Osteoblast (primary cell): ENCODE results near the gene COQ5. TPM values are rescaled to one million over a fixed set of nuclear protein-coding genes. Genes with fewer than 3 reads are reported as not detected.
A peak's percentile ranks its signal among the peaks of the same experiment; 100 is the strongest.

Experiments
- DNase-seq: peaks from one replicate; pipeline ENCODE4 v3.0.0; 2011; ENCODE audit warnings: low spot score, mixed read lengths; ENCODE audit not compliant: insufficient read length; ENCODE audit errors: missing footprints
- H2AFZ ChIP-seq: 2 replicates; pipeline ENCODE4 v1.6.0; 2011; ENCODE audit warnings: mild to moderate bottlenecking, low read length
- H3K27ac ChIP-seq: 2 replicates; pipeline ENCODE4 v1.5.1; 2011; ENCODE audit warnings: mild to moderate bottlenecking, low read depth, low read length, moderate library complexity
- H3K27me3 ChIP-seq: 2 replicates; pipeline ENCODE4 v1.6.0; 2012; ENCODE audit warnings: mild to moderate bottlenecking, control low read depth, inconsistent platforms, low read length, moderate library complexity; ENCODE audit not compliant: insufficient read depth
- H3K36me3 ChIP-seq: 2 replicates; pipeline ENCODE4 v1.5.1; 2011; ENCODE audit warnings: mild to moderate bottlenecking, low read length, control low read depth, moderate library complexity; ENCODE audit not compliant: insufficient read depth
- H3K4me1 ChIP-seq: 2 replicates; pipeline ENCODE4 v1.5.1; 2011; ENCODE audit warnings: mild to moderate bottlenecking, low read length, control low read depth, moderate library complexity; ENCODE audit not compliant: insufficient read depth
- H3K4me2 ChIP-seq: 2 replicates; pipeline ENCODE4 v1.6.0; 2011; ENCODE audit warnings: mild to moderate bottlenecking, low read length; ENCODE audit not compliant: insufficient read depth
- H3K4me3 ChIP-seq: fragments of 200-600 bp; sonication (generic); 3 replicates; pipeline ENCODE4 v1.5.1; 2012; ENCODE audit warnings: mild to moderate bottlenecking, low read length, inconsistent platforms; ENCODE audit not compliant: insufficient read depth
- H3K79me2 ChIP-seq: 2 replicates; pipeline ENCODE4 v1.6.0; 2012; ENCODE audit warnings: mild to moderate bottlenecking, low read length, control low read depth, inconsistent platforms; ENCODE audit not compliant: insufficient read depth
- H3K9me3 ChIP-seq: 2 replicates; pipeline ENCODE4 v1.5.1; 2011; ENCODE audit warnings: low read depth, low read length, control low read depth
- H4K20me1 ChIP-seq: 2 replicates; pipeline ENCODE4 v1.6.0; 2012; ENCODE audit warnings: mild to moderate bottlenecking, low read length, control low read depth; ENCODE audit not compliant: insufficient read depth
- CTCF ChIP-seq: IDR thresholded peaks from 2 replicates; pipeline ENCODE4 v1.5.1; 2011; ENCODE audit warnings: mild to moderate bottlenecking, low read depth, low read length, moderate library complexity; ENCODE audit errors: extremely low read depth
- total RNA-seq: library from RNA; depleted of rRNA; stranded (reverse); fragments of >200 nt; gene quantifications from 2 replicates; pipeline ENCODE4 v1.2.3, GENCODE V29; 2012

COQ5 gene
- total RNA-seq, 1 donor: 15.2 TPM

DNA sequence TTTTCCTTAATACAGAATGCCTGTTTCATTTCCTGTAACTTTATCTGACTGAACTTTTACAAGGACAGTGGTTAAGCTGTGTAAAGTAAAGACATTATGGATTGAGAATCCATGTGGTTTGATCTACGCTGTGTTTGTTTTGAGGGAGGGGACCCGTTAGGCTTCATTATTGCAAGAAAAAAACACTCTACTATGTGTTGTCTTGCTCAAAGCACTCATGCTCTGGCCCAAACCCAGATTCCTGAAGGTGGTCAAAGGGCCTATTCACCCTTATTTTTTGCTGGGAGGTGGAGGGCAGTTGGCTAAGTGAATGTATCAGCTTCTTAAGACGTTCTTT, 17.1 kb upstream of the COQ5 start:
- Histone ChIP-seq H3K4me2 (no peak overlapping the region), H3K79me2 (peaks cover 95% of the 10 kb centered on the region), H3K9me3 (no peaks in the 10 kb centered on the region), H3K36me3 (peaks cover 25% of the 10 kb centered on the region), H3K4me1 (peaks cover 17% of the 10 kb centered on the region), H3K4me3 (no peak overlapping the region), H3K27ac (no peak overlapping the region), H4K20me1 (peaks cover 73% of the 10 kb centered on the region), H2AFZ (no peak overlapping the region), H3K27me3 (no peaks in the 10 kb centered on the region)
- no peak for DNase-seq
- TF ChIP-seq CTCF: no peak

DNA sequence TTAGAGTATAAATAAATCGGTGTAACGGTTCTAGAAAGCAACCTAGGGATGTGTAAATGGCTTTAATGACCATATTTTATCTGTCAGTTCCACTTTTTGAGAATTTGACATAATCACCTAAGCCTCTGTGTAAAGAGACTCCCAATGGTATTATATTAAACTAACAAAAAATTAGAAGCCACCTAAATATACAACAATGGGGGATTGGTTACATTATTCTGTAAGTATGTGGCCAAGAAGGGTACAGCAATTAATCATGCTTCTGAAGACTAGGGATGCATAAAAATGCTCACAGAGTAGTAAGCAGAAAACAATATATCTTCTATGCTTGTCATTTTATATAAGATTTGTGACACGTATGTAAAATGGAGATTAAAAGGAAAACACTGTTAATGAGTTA, 15.7 kb upstream of the COQ5 start:
- peaks cover 25% of the 10 kb centered on the region for H3K36me3 ChIP-seq
- H3K4me3 ChIP-seq: no peak overlapping the region
- TF ChIP-seq CTCF: no peak
- H3K27me3 ChIP-seq: no peaks in the 10 kb centered on the region
- H3K9me3 ChIP-seq: no peaks in the 10 kb centered on the region
- H3K4me2 ChIP-seq: no peak overlapping the region
- DNase-seq: no peak
- H3K27ac ChIP-seq: no peak overlapping the region
- no peak overlapping the region for H2AFZ ChIP-seq
- peaks cover 24% of the 10 kb centered on the region for H3K4me1 ChIP-seq
- H4K20me1 ChIP-seq: peaks cover 78% of the 10 kb centered on the region
- peaks cover 96% of the 10 kb centered on the region for H3K79me2 ChIP-seq

DNA sequence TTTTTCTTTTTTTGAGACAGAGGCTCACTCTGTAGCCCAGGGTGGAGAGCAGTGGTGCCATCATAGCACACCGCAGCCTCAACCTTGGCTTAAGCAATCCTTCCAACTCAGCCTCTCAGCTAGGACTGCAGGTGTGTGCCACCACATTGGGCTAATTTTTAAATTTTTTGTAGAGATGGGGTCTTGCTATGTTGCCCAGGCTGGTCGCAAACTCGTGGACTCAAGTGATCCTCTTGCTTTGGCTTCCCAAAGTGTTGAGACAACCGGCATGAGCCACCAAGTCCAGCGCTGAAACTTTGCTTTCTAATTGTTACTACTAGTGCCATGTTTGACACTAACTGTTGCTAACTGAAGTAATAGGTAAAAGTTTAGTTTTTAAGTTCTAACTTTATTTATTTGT, 13.2 kb upstream of the COQ5 start:
- Histone ChIP-seq H3K4me1 (peaks cover 48% of the 10 kb centered on the region), H4K20me1 (peaks cover 87% of the 10 kb centered on the region)
- no peak for TF ChIP-seq CTCF

GRCh38 chr12:120540445-120540844, 11.5 kb upstream of the COQ5 start:
- Histone ChIP-seq H3K4me3 (no peak overlapping the region), H4K20me1 (peaks cover 91% of the 10 kb centered on the region), H3K27me3 (no peaks in the 10 kb centered on the region), H3K9me3 (no peaks in the 10 kb centered on the region), H2AFZ (no peak overlapping the region), H3K4me2 (peak overlapping the region; percentile 45), H3K79me2 (peaks cover 97% of the 10 kb centered on the region), H3K4me1 (peaks cover 59% of the 10 kb centered on the region), H3K27ac (peak overlapping the region; percentile 71), H3K36me3 (peaks cover 8% of the 10 kb centered on the region)
- peak; percentile 86 for DNase-seq
- no peak for TF ChIP-seq CTCF

More for the DNA sequence above, 13.2 kb upstream of the COQ5 start:
- DNase-seq: no peak
- peaks cover 12% of the 10 kb centered on the region for H3K36me3 ChIP-seq
- H2AFZ ChIP-seq: no peak overlapping the region
- H3K27ac ChIP-seq: no peak overlapping the region
- H3K9me3 ChIP-seq: no peaks in the 10 kb centered on the region
- no peak overlapping the region for H3K4me2 ChIP-seq
- H3K4me3 ChIP-seq: no peak overlapping the region
- no peaks in the 10 kb centered on the region for H3K27me3 ChIP-seq
- H3K79me2 ChIP-seq: peaks cover 97% of the 10 kb centered on the region
